Liver (tissue), 9 donors: Measurements from ENCODE around the gene DDX46. TPM values are rescaled to one million over a fixed set of nuclear protein-coding genes. Genes with fewer than 3 reads are reported as not detected.
"Not testable (repeated sequence)": the region's sequence is repeated elsewhere in the genome, so short reads cannot be mapped to it uniquely, and the experiment has no call there.

Experiments
- DNase-seq: peaks from one replicate; pipeline ENCODE4 v3.0.0-alpha.2; 2017; ENCODE audit warnings: low spot score
- H3K27ac ChIP-seq, 2 donors: one replicate each; pipeline ENCODE4 v1.7.0; 2013; ENCODE audit warnings: inconsistent platforms in 2 of 2, low read length in 2 of 2, control low read depth in 1 of 2, low read depth in 1 of 2, mild to moderate bottlenecking in 1 of 2
- H3K27me3 ChIP-seq, 4 donors: one replicate each; pipeline versions ENCODE4 v1.6.1 to v1.7.0; 2013; ENCODE audit warnings: low read length in 3 of 4, inconsistent platforms in 1 of 4, mild to moderate bottlenecking in 1 of 4, moderate library complexity in 1 of 4; ENCODE audit not compliant: control insufficient read depth in 4 of 4, insufficient read depth in 4 of 4
- H3K36me3 ChIP-seq, 4 donors: one replicate each; pipeline versions ENCODE4 v1.6.1 to v1.7.0; 2013; ENCODE audit warnings: low read length in 3 of 4, mild to moderate bottlenecking in 3 of 4, low read depth in 1 of 4, moderate library complexity in 1 of 4; ENCODE audit not compliant: control insufficient read depth in 4 of 4, insufficient read depth in 3 of 4
- H3K4me1 ChIP-seq, 4 donors: one replicate each; pipeline versions ENCODE4 v1.6.1 to v1.7.0; 2013; ENCODE audit warnings: low read length in 3 of 4, mild to moderate bottlenecking in 3 of 4, moderate library complexity in 1 of 4; ENCODE audit not compliant: control insufficient read depth in 4 of 4, insufficient read depth in 4 of 4
- H3K4me3 ChIP-seq, 3 donors: one replicate each; pipeline versions ENCODE4 v1.6.1 to v1.7.0; 2013; ENCODE audit warnings: low read length in 3 of 3, control low read depth in 1 of 3, low read depth in 1 of 3, mild to moderate bottlenecking in 1 of 3
- H3K9ac ChIP-seq, 2 donors: one replicate each; pipeline ENCODE4 v1.7.0; 2013; ENCODE audit warnings: low read length in 2 of 2, mild to moderate bottlenecking in 2 of 2, moderate library complexity in 2 of 2, control low read depth in 1 of 2, low read depth in 1 of 2
- H3K9me3 ChIP-seq, 4 donors: one replicate each; pipeline versions ENCODE4 v1.6.1 to v1.7.0; 2013; ENCODE audit warnings: low read length in 3 of 4; ENCODE audit not compliant: control insufficient read depth in 4 of 4
- ATF3 ChIP-seq: IDR thresholded peaks from 2 replicates; pipeline ENCODE4 v1.6.1; 2016; ENCODE audit warnings: antibody characterized with exemption
- CTCF ChIP-seq: fragments of 150-350 bp; IDR thresholded peaks from 2 replicates; pipeline ENCODE4 v1.5.1; 2017; ENCODE audit warnings: improper control_type of control experiment, low read depth, low read length; ENCODE audit not compliant: missing input control
- EGR1 ChIP-seq, 2 donors: IDR thresholded peaks; 2 replicates each; pipeline ENCODE4 v1.6.1; 2016 to 2018; ENCODE audit warnings: antibody characterized with exemption in 2 of 2, low read depth in 2 of 2
- FOXA1 ChIP-seq: IDR thresholded peaks from 2 replicates; pipeline ENCODE4 v1.6.1; 2016; ENCODE audit warnings: antibody characterized with exemption
- FOXA2 ChIP-seq: IDR thresholded peaks from 2 replicates; pipeline ENCODE4 v1.6.1; 2016; ENCODE audit warnings: antibody characterized with exemption
- GABPA ChIP-seq, 2 donors: IDR thresholded peaks in 1 of 2; conservative IDR thresholded peaks in 1 of 2; 2 replicates each; pipeline ENCODE4 v1.6.1; 2016; ENCODE audit warnings: antibody characterized with exemption in 2 of 2, mild to moderate bottlenecking in 1 of 2, moderate library complexity in 1 of 2
- HNF4A ChIP-seq, 2 donors: conservative IDR thresholded peaks; 2 replicates each; pipeline ENCODE4 v1.6.1; 2016; ENCODE audit warnings: antibody characterized with exemption in 2 of 2, mild to moderate bottlenecking in 2 of 2
- HNF4G ChIP-seq: IDR thresholded peaks from 2 replicates; pipeline ENCODE4 v1.6.1; 2016; ENCODE audit warnings: antibody characterized with exemption
- JUND ChIP-seq, 2 donors: IDR thresholded peaks; 2 replicates each; pipeline ENCODE4 v1.6.1; 2016; ENCODE audit warnings: antibody characterized with exemption in 2 of 2
- NR2F2 ChIP-seq: IDR thresholded peaks from 2 replicates; pipeline ENCODE4 v1.6.1; 2016; ENCODE audit warnings: antibody characterized with exemption
- RAD21 ChIP-seq, 2 donors: IDR thresholded peaks; 2 replicates each; pipeline ENCODE4 v1.6.1; 2016; ENCODE audit warnings: antibody characterized with exemption in 2 of 2, mild to moderate bottlenecking in 2 of 2
- RXRA ChIP-seq, 2 donors: IDR thresholded peaks; 2 replicates each; pipeline ENCODE4 v1.6.1; 2017 to 2018; ENCODE audit warnings: antibody characterized with exemption in 2 of 2, mild to moderate bottlenecking in 1 of 2
- SP1 ChIP-seq: IDR thresholded peaks from 2 replicates; pipeline ENCODE4 v1.6.1; 2018; ENCODE audit warnings: antibody characterized with exemption, mild to moderate bottlenecking
- TAF1 ChIP-seq: conservative IDR thresholded peaks from 2 replicates; pipeline ENCODE4 v1.6.1; 2016; ENCODE audit warnings: antibody characterized with exemption, mild to moderate bottlenecking
- YY1 ChIP-seq: IDR thresholded peaks from 2 replicates; pipeline ENCODE4 v1.6.1; 2016; ENCODE audit warnings: antibody characterized with exemption, mild to moderate bottlenecking
- WGBS: extraction: QIAGEN DNeasy Blood & Tissue Kit; methylation state at CpG from one replicate; pipeline ENCODE4 v1.1.7; 2013; 5-methylcytosine and 5-hydroxymethylcytosine counted together
- polyA plus RNA-seq, 2 donors: library from polyadenylated mRNA; stranded (reverse) in 1 of 2; unstranded in 1 of 2; fragments of 200-250 nt in 1 of 2; fragments of >200 nt in 1 of 2; fragmentation: Nextera tagmentation in 1 of 2; extraction: Ambion mirVana in 1 of 2; gene quantifications; one replicate each; pipeline versions ENCODE4 v1.2.1 to v1.2.3, GENCODE V29; 2013 to 2015
- total RNA-seq, 2 donors: library from RNA; depleted of rRNA; stranded (reverse); fragments of >200 nt; gene quantifications; one replicate each; pipeline ENCODE4 v1.2.3, GENCODE V29; 2014
- TF ChIP-seq, protein P1 (sequence below): IDR thresholded peaks from 2 replicates; pipeline ENCODE4 v1.6.1; 2016; ENCODE audit warnings: antibody characterized with exemption
- TF ChIP-seq, protein P2 (sequence below): IDR thresholded peaks from 2 replicates; pipeline ENCODE4 v1.6.1; 2016; ENCODE audit warnings: antibody characterized with exemption
- TF ChIP-seq, protein P3 (sequence below): IDR thresholded peaks from 2 replicates; pipeline ENCODE4 v1.6.1; 2016; ENCODE audit warnings: antibody characterized with exemption, mild to moderate bottlenecking
- donor health status: healthy.
- donor health status: healthy.
- donor health status: healthy.
- donor health status: healthy.
- donor health status: healthy.

DDX46 gene
- total and polyA plus RNA-seq, 4 donors = 11.2 to 24.3 (median 16.0) TPM

GRCh38 chr5:134714120-134714519, 44.5 kb upstream of the DDX46 start:
- no peak for DNase-seq
- TF ChIP-seq JUND (IDR thresholded peaks at IDR 0.05) = no peak
- TF ChIP-seq FOXA2 = no peak
- TF ChIP-seq, protein P1, sequence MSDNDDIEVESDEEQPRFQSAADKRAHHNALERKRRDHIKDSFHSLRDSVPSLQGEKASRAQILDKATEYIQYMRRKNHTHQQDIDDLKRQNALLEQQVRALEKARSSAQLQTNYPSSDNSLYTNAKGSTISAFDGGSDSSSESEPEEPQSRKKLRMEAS = no peak
- TF ChIP-seq TAF1 = no peak
- no peak for TF ChIP-seq NR2F2
- TF ChIP-seq HNF4G = no peak
- no peak for TF ChIP-seq RXRA (IDR thresholded peaks at IDR 0.05)
- no peak for TF ChIP-seq EGR1 (IDR thresholded peaks at IDR 0.05; ENCODE audit: low read depth in 2 of 2)
- no peak for TF ChIP-seq YY1
- no peak for TF ChIP-seq ATF3
- no peak for TF ChIP-seq CTCF
- 98% methylated on average over 5 of the region's 5 CpGs for WGBS
- no peaks in the 10 kb centered on the region for H3K9me3 ChIP-seq
- no peaks in the 10 kb centered on the region for H3K27me3 ChIP-seq
- no peak overlapping the region for H3K4me3 ChIP-seq
- H3K36me3 ChIP-seq = peaks cover 3 to 66% (median 45%) of the 10 kb centered on the region in 4 donors
- H3K4me1 ChIP-seq = no peaks in the 10 kb centered on the region
- no peak overlapping the region for H3K9ac ChIP-seq
- H3K27ac ChIP-seq = no peak overlapping the region

DNA sequence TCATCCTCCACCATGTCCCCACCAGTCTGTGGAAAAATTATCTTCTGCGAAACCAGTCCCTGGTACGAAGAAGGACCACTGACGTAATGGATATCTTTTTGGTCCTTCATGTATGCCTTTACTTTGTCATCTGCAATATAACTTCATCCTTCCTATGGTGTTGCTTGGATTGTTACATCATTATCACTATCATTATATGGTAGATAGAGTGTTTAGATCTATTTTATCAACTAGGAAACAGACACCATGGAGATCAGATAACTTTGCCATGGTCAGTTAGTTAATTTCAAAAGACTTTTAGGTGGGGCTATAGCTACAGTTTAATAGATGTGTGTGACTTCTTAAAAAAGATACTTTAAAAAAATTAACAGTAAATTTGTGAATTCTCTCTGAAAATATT, 44.0 kb upstream of the DDX46 start:
- WGBS = 98% methylated on average over 3 of the region's 3 CpGs
- no peak for DNase-seq
- no peaks in the 10 kb centered on the region for H3K4me1 ChIP-seq
- TF ChIP-seq FOXA1 (no peak), CTCF (no peak), GABPA (IDR thresholded peaks at IDR 0.05 in 1 of 2, conservative IDR thresholded peaks at IDR 0.05 in 1 of 2) (no peak), YY1 (no peak), RXRA (IDR thresholded peaks at IDR 0.05) (no peak), NR2F2 (no peak), RAD21 (IDR thresholded peaks at IDR 0.05) (no peak), EGR1 (IDR thresholded peaks at IDR 0.05; ENCODE audit: low read depth in 2 of 2) (no peak), HNF4G (no peak), ATF3 (no peak), HNF4A (conservative IDR thresholded peaks at IDR 0.05) (no peak), TAF1 (no peak), JUND (IDR thresholded peaks at IDR 0.05) (no peak), FOXA2 (no peak), SP1 (no peak)
- TF ChIP-seq, protein P2, sequence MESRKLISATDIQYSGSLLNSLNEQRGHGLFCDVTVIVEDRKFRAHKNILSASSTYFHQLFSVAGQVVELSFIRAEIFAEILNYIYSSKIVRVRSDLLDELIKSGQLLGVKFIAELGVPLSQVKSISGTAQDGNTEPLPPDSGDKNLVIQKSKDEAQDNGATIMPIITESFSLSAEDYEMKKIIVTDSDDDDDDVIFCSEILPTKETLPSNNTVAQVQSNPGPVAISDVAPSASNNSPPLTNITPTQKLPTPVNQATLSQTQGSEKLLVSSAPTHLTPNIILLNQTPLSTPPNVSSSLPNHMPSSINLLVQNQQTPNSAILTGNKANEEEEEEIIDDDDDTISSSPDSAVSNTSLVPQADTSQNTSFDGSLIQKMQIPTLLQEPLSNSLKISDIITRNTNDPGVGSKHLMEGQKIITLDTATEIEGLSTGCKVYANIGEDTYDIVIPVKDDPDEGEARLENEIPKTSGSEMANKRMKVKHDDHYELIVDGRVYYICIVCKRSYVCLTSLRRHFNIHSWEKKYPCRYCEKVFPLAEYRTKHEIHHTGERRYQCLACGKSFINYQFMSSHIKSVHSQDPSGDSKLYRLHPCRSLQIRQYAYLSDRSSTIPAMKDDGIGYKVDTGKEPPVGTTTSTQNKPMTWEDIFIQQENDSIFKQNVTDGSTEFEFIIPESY = no peak
- TF ChIP-seq, protein P3, sequence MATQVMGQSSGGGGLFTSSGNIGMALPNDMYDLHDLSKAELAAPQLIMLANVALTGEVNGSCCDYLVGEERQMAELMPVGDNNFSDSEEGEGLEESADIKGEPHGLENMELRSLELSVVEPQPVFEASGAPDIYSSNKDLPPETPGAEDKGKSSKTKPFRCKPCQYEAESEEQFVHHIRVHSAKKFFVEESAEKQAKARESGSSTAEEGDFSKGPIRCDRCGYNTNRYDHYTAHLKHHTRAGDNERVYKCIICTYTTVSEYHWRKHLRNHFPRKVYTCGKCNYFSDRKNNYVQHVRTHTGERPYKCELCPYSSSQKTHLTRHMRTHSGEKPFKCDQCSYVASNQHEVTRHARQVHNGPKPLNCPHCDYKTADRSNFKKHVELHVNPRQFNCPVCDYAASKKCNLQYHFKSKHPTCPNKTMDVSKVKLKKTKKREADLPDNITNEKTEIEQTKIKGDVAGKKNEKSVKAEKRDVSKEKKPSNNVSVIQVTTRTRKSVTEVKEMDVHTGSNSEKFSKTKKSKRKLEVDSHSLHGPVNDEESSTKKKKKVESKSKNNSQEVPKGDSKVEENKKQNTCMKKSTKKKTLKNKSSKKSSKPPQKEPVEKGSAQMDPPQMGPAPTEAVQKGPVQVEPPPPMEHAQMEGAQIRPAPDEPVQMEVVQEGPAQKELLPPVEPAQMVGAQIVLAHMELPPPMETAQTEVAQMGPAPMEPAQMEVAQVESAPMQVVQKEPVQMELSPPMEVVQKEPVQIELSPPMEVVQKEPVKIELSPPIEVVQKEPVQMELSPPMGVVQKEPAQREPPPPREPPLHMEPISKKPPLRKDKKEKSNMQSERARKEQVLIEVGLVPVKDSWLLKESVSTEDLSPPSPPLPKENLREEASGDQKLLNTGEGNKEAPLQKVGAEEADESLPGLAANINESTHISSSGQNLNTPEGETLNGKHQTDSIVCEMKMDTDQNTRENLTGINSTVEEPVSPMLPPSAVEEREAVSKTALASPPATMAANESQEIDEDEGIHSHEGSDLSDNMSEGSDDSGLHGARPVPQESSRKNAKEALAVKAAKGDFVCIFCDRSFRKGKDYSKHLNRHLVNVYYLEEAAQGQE = no peak
- TF ChIP-seq, protein P1 = no peak
- peaks cover 3 to 67% (median 45%) of the 10 kb centered on the region in 4 donors for H3K36me3 ChIP-seq
- no peak overlapping the region for H3K4me3 ChIP-seq
- no peaks in the 10 kb centered on the region for H3K9me3 ChIP-seq
- no peak overlapping the region for H3K9ac ChIP-seq
- H3K27ac ChIP-seq = no peak overlapping the region
- no peaks in the 10 kb centered on the region for H3K27me3 ChIP-seq

DNA sequence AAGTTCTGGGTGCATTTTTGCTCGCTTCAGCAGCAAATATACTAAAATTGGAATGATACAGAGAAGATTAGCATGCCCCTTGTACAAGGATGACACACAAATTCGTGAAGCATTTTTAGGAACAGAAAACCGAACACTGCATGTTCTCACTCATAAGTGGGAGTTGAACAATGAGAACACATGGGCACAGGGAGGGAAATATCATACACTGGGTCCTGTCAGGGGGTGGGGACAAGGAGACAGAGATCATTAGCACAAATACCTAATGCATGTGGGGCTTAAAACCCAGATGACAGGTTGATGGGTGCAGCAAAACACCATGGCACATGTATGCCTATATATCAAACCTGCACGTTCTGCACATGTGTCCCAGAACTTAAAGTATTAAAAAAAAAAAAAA, 43.1 kb upstream of the DDX46 start:
- H3K9me3 ChIP-seq, H3K4me3 ChIP-seq, DNase-seq, H3K4me1 ChIP-seq, H3K27ac ChIP-seq, H3K27me3 ChIP-seq, H3K9ac ChIP-seq: not testable (repeated sequence)
- H3K36me3 ChIP-seq = peaks cover 3 to 65% (median 46%) of the 10 kb centered on the region in 4 donors
- WGBS = 94% methylated on average over 4 of the region's 4 CpGs
